Panc1 (cell line): Measurements from ENCODE around the gene ZSCAN2. TPM values are rescaled to one million over a fixed set of nuclear protein-coding genes. Genes with fewer than 3 reads are reported as not detected.

Experiments
- ATAC-seq: fragments of 200-7000 bp; cut with Tn5 transposase; 2 replicates; pipeline ENCODE4 v1.9.1; 2020; ENCODE audit warnings: mild to moderate bottlenecking, moderate library complexity
- BruUV-seq: library from RNA; stranded (reverse); fragments of 400-500 nt; replicated peaks from 2 replicates; lab custom pipeline; 2021; lab: Mats Ljungman, UMichigan
- CTCF ChIA-PET: fragments of 300-600 bp; sonication (Branson Sonifier 250); formaldehyde crosslinking; loops from one replicate; lab custom pipeline; 2022; ENCODE audit warnings: antibody characterized with exemption; lab: Charles Lee
- POLR2A ChIA-PET: fragments of 300-600 bp; sonication (Branson Sonifier 250); formaldehyde crosslinking; loops from one replicate; lab custom pipeline; 2022; ENCODE audit warnings: antibody characterized with exemption; lab: Charles Lee
- DNase-seq: peaks from one replicate; pipeline ENCODE4 v3.0.0-alpha.2; 2010; ENCODE audit warnings: low read depth, low spot score
- H3K27ac ChIP-seq: 2 replicates; pipeline ENCODE4 v1.5.1; 2011; ENCODE audit warnings: mild to moderate bottlenecking, low read length, inconsistent platforms
- H3K27me3 ChIP-seq: fragments of 200-500 bp; sonication (Bioruptor generic); 2 replicates; pipeline ENCODE4 v1.6.0; 2014; ENCODE audit warnings: low read length, inconsistent platforms; ENCODE audit not compliant: control insufficient read depth, insufficient read depth
- H3K36me3 ChIP-seq: fragments of 200-500 bp; sonication (Bioruptor generic); 2 replicates; pipeline ENCODE4 v1.5.1; 2014; ENCODE audit warnings: inconsistent platforms, mild to moderate bottlenecking, low read length, moderate library complexity; ENCODE audit not compliant: control insufficient read depth, insufficient read depth
- H3K4me1 ChIP-seq: 2 replicates; pipeline ENCODE4 v1.5.1; 2011; ENCODE audit warnings: inconsistent platforms, mild to moderate bottlenecking, low read length, moderate library complexity; ENCODE audit not compliant: control insufficient read depth, insufficient read depth
- H3K4me3 ChIP-seq, 2 experiments: 2 replicates each; pipeline ENCODE4 v1.5.1; 2011 to 2012; ENCODE audit warnings: low read depth in 2 of 2, low read length in 2 of 2, mild to moderate bottlenecking in 2 of 2, inconsistent platforms in 1 of 2, moderate library complexity in 1 of 2
- H3K9me3 ChIP-seq: fragments of 200-500 bp; sonication (Bioruptor generic); 2 replicates; pipeline ENCODE4 v1.5.1; 2014; ENCODE audit warnings: low read depth, mild to moderate bottlenecking, inconsistent platforms, low read length, moderate library complexity; ENCODE audit not compliant: control insufficient read depth, insufficient read depth
- CTCF ChIP-seq: fragments of 450-650 bp; IDR thresholded peaks from 2 replicates; pipeline ENCODE4 v1.5.1; 2017; ENCODE audit warnings: mild to moderate bottlenecking
- POLR2AphosphoS5 ChIP-seq: IDR thresholded peaks from 2 replicates; pipeline ENCODE4 v1.6.1; 2012; ENCODE audit warnings: mild to moderate bottlenecking, low read depth, low read length, moderate library complexity
- SIN3A ChIP-seq: IDR thresholded peaks from 2 replicates; pipeline ENCODE4 v1.6.1; 2012; ENCODE audit warnings: low read depth, mild to moderate bottlenecking, low read length, moderate library complexity, borderline replicate concordance; ENCODE audit not compliant: insufficient read depth
- TCF7L2 ChIP-seq: IDR thresholded peaks from 2 replicates; pipeline ENCODE4 v1.6.1; 2011; ENCODE audit warnings: mild to moderate bottlenecking, low read depth, low read length, inconsistent platforms
- in situ Hi-C: cut with HindIII; loops from 2 replicates; pipeline ENCODE4 v1.10.0; 2016; ENCODE audit warnings: low sequenced_read_pairs, low pct_unique_long_range_greater_than_20kb
- intact Hi-C: fragments of 100-400 bp; cut with micrococcal nuclease; formaldehyde crosslinking; loops from one replicate; pipeline ENCODE4 v1.10.0; 2022; ENCODE audit not compliant: unreplicated experiment
- total RNA-seq: library from RNA; stranded (reverse); gene quantifications from one replicate; pipeline ENCODE4 v1.2.1, GENCODE V29; 2021; ENCODE audit not compliant: unreplicated experiment
- TF ChIP-seq, protein P1 (sequence below), 2 experiments: IDR thresholded peaks; 2 replicates each; pipeline ENCODE4 v1.6.1; 2011 to 2012; ENCODE audit warnings: low read depth in 2 of 2, control low read depth in 1 of 2, low read length in 1 of 2, mild to moderate bottlenecking in 1 of 2, moderate library complexity in 1 of 2; ENCODE audit not compliant: insufficient read depth in 1 of 2

ZSCAN2 gene
- total RNA-seq, 1 experiment from 2014 or later: 16.8 TPM

- intact Hi-C loops (no loop called here), in situ Hi-C loops (no loop called here)
- ChIA-PET POLR2A (interaction anchor here (0.7 kb wide), 1 partner anchor 55 kb away, joined by 4 read pairs; no protein-coding TSS in a partner anchor), CTCF (no interaction called here)
- BruUV-seq: no TSS peak
- Histone ChIP-seq H3K9me3 (no peaks in the 10 kb centered on the region), H3K27me3 (no peaks in the 10 kb centered on the region), H3K4me3 (no peak overlapping the region), H3K27ac (no peak overlapping the region), H3K36me3 (no peaks in the 10 kb centered on the region), H3K4me1 (peaks cover 15% of the 10 kb centered on the region)
- TF ChIP-seq SIN3A (no peak), CTCF (no peak), POLR2AphosphoS5 (no peak), TCF7L2 (no peak)
- TF ChIP-seq, protein P1, sequence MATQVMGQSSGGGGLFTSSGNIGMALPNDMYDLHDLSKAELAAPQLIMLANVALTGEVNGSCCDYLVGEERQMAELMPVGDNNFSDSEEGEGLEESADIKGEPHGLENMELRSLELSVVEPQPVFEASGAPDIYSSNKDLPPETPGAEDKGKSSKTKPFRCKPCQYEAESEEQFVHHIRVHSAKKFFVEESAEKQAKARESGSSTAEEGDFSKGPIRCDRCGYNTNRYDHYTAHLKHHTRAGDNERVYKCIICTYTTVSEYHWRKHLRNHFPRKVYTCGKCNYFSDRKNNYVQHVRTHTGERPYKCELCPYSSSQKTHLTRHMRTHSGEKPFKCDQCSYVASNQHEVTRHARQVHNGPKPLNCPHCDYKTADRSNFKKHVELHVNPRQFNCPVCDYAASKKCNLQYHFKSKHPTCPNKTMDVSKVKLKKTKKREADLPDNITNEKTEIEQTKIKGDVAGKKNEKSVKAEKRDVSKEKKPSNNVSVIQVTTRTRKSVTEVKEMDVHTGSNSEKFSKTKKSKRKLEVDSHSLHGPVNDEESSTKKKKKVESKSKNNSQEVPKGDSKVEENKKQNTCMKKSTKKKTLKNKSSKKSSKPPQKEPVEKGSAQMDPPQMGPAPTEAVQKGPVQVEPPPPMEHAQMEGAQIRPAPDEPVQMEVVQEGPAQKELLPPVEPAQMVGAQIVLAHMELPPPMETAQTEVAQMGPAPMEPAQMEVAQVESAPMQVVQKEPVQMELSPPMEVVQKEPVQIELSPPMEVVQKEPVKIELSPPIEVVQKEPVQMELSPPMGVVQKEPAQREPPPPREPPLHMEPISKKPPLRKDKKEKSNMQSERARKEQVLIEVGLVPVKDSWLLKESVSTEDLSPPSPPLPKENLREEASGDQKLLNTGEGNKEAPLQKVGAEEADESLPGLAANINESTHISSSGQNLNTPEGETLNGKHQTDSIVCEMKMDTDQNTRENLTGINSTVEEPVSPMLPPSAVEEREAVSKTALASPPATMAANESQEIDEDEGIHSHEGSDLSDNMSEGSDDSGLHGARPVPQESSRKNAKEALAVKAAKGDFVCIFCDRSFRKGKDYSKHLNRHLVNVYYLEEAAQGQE (IDR thresholded peaks at IDR 0.05; ENCODE audit: insufficient read depth in 1 of 2, low read depth in 2 of 2, low read length in 1 of 2): no peak
- ATAC-seq: no peak
- DNase-seq: no peak
Observed at GRCh38 chr15:84661001-84661400, 60.2 kb downstream of the ZSCAN2 start.

DNA sequence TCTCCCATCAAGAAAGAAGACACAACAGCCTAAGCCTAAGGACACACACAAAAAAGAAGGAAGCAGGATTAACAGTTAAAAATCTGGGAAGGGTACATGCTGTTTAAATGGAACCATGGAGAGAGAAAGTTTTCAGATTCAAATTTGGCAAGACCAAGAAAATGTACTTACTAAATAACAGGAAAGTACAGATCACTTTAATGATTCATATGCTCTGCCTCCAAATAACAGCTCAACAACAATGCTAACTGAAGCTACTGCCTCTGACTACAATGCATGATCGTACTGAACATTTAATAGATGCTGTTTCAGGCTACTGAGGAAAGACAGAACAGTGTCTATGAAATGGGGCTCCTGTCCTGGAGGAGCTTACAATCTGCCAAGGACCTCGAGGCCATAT is 65.6 kb downstream of the ZSCAN2 start:
- Histone ChIP-seq H3K27ac (no peak overlapping the region), H3K4me3 (no peak overlapping the region), H3K27me3 (no peaks in the 10 kb centered on the region), H3K36me3 (peaks cover 17% of the 10 kb centered on the region), H3K9me3 (no peaks in the 10 kb centered on the region), H3K4me1 (no peaks in the 10 kb centered on the region)
- ChIA-PET CTCF (interaction anchor here (1.0 kb wide), 1 partner anchor 29 kb away, joined by 8 read pairs; no protein-coding TSS in a partner anchor), POLR2A (no interaction called here)
- ATAC-seq (no peak), DNase-seq (no peak)
- no TSS peak for BruUV-seq
- intact Hi-C loops: no loop called here
- in situ Hi-C loops: no loop called here
- TF ChIP-seq, protein P1 (IDR thresholded peaks at IDR 0.05; ENCODE audit: insufficient read depth in 1 of 2, low read depth in 2 of 2, low read length in 1 of 2): no peak
- TF ChIP-seq SIN3A (no peak), TCF7L2 (no peak), CTCF (no peak), POLR2AphosphoS5 (no peak)
